ENCODE measurements around the gene ST7.

ST7 gene

DNA sequence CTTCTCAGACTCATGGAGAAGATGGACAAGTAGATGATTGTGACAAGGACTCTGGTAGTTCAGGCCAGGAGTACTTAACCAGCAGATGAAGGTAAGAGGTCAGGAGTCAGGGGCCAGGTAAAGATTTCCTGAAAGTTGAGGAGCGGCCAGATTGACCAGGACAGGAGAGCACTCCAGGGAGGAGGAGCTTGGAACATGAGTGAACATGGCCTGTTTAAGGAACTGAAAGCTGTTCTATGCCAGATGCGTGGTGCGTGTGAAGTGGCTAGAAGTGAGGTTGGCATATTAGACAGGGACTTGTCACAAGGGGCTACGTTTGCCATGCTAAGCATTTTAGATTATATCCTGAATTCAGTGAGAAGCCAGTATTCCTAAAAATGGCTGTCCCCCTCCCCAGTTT, 212.4 kb downstream of the ST7 start:
- DNase-seq, result no peak

DNA sequence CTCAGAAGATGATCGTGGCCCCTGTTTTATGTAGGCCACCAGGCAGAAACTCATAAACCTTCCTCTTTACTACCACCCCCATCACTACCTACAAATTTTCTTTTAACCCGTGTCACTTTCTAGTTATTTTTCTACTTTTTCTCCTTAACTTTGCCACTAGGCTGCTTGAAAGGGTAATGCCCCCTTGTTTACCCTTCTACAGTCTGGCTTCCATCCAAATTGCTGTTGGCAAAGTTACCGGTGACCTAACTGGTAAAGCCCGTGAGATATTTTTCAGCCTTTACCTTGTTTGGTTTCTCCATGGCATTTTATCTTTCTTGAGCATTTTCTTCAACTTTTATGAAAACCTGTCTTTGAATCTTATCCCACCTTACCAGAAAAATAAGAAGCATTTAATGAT, 216.6 kb downstream of the ST7 start:
- no peak for DNase-seq

DNA sequence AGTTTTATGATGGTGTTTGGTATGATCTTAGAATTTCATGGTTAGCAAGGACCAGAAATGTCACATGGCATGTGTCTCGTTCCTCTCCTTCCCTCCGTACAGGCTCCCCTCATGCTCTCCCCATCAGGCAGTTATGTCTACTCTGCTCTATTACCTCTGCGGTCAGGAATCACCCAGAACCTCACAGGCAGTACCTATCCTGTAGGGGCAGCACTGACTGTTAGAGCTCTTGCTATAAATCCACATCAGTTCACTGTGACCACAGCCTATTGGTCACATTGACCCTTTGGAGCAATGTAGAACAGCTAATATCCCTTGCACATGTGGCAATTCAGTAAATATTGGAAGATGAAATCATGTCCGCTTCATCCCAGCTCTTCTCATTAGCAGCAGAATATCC, 217.8 kb downstream of the ST7 start:
- no peak for DNase-seq

DNA sequence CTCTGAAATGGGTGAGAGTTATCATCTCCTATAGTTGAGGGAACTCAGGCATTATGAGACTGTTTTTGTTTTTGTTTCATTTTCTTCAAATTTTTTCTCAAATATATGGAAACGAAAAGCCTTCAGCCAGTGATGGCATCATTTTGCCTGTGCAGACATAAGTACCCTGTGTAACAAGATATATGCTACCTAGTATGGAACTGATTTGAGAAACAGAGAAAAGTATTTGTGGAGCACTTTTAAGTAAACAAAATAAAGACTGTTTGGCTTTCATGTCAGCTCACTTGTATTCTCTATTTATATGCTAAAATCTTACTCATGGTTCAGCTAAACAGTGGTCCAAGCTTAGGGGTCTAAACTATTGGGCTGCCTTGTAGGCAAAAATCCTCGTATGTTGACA, 219.0 kb downstream of the ST7 start:
- no peak for DNase-seq

DNA sequence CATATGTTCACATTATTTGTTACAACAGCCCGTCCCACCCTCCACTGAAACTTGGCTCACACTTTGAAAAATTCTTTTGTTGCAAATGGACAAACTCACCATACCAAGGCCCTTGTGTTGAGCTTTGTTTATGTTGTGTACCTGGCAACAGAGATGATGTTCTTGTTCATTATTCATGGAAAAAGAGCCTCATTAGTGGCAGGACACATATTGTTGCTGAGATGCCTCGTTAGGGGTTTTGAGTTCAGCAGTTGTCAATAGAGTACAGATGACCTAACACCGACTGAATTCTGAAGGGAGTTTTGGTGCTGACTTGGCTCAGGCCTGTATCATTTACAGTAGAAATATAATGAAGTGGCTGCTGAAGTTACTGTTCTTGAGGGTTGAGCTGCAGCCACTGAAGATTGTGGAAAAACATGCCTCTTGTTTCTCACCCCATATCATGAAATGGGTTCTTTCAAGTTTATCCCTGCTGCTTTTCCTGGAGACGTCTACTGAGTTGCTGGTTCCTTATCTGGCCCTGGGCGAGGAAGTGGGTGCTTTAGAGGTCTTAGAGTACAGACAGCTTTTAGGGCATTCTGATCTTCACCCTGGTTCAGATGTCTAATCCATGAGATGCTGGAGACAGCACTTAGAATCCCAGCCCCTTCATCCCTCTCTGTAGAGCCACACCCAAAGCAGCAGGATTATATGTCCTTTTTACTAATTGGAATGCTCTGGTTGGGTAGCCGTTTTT, 219.9 kb downstream of the ST7 start:
- DNase-seq, result no peak

DNA sequence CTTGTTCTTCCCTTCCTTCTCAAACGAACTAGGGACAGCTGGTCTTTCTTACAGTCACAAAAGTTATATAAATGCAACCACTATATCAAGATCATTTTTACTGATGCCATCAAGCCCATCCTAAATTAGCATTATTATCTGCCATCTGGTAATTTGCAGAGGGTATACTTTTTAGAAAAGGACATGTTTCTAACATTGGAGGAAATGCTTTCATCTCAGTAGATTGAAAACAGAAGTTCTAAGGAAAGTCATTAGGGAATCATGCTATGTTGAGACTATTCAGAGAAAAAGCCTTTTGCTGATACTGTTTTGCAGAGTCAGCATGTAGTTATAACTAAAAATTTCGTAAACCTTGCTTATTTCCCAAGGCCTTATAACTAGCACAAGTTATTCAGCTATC, 222.9 kb downstream of the ST7 start:
- no peak for DNase-seq

DNA sequence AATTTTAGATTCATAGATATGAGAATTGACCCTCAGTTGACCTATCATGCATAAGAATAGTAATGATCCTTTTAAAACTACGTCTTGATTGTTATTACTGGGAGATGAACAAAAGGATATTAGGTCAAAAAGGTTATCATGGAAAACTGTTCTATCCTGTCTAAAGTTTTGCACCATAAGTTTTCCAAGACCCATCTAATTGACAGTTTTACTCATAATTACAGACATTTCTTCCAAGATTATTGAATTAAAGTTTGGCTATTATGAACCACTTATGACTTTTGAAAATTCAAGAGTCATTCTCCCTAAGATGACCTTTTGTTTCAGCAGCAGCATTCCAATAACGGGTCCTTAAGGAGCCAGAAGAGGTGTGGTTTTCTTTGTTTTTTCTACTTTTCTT, 225.3 kb downstream of the ST7 start:
- no peak for DNase-seq

DNA sequence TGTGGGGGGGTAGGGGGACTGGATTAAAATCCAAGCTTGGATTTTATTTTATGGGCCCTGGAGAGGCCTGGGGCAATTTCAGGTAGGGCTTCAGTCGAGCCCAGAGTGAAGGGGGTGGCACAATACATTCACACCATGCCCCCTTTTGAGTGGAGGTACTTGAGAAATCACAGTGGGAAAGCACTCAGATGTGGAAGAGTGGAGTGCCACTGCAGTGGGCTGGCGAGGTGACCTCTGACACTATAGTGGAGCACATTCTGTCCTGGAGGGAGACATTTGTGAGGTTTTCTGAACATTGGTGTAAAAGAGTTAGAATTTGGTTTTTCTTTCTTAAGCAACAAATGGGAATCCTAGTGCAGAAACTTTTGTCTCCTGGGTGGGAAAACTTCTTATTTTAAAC, 226.4 kb downstream of the ST7 start:
- no peak for DNase-seq

DNA sequence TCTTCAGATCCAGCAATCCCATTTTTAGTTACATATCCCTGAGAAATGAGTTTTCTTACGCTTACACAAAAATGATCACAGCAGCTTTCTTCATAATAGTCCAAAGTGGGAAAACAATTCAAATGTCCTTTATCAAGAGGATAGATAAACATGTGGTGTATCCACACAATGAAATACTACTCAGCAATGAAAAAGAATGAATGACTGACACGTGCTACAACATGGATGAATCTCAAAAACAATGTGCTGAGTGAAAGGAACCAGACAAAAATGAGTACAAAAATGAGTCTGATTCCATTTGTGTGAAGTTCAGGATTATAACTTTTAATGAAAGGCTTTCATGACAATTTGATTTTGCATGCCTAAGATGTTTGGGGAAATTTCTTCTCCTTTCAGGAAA, 230.4 kb downstream of the ST7 start:
- DNase-seq, result no peak

DNA sequence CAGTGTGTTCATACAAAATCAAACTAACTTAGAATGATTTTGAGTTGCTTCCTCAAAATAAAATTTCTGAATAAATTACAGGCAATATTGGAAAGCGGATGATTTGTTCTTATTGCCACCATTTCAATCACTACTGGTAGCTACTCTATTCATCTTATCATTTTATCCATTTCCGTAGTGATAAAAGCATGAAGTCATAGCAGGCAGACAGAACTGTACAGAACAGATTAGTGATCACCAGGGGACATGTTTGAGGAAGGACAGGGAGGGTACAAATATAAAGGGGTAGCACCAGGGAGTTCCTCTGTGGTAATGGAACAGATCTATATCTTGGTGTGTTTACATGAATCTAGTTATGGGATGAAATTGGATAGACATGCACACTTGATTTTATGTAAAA, 231.1 kb downstream of the ST7 start:
- DNase-seq, result no peak

DNA sequence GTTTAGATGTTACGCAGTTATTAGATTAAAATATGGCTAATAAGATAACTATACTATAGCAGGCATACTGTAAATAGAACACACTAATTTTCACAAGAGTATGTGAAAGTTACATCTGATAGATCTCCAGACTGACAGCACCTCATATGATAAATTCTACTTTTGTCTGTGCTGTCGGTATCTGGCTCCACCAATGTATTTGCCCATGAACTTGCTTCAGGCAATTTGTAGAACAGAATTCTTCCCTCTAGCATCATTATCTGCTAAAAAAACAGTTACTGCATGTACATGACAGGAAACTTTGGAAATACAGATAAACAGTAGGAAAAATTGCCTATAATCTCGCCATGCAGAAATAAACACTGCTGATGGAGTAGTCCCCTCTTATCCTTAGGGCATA, 231.8 kb downstream of the ST7 start:
- no peak for DNase-seq

DNA sequence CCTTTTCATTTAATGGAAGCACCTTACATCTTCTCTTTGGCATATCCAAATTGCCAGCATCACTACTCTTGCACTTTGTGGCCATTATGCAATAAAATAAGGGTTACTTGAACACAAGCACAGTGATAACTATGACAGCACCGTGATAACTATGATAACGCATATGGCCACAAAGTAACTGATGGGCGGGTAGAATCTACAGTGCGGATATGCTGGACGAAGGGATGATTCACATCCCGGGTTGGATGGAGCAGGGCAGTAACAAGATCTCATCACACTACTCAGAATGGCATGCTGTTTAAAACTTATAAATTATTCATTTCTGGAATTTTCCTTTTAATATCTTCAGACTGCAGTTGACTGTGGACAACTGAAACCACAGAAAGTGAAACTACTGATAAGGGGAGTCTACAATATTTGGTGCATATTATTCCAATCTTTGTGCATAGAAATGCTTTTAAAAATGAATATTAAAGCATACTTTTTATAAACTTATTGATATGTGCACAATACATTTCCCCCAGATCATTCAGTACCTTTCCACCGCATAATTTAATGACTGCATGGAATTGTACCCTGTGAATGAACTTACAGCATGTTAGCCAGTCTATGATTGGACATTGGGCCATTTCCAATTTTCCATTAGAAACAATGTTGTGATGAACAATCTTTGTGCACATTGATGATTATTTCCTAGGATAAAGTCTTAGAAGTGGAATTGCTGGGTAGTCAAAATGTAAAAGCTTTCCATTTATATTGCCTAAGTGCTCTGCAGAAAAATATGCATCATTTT, 233.1 kb downstream of the ST7 start:
- DNase-seq, result no peak

DNA sequence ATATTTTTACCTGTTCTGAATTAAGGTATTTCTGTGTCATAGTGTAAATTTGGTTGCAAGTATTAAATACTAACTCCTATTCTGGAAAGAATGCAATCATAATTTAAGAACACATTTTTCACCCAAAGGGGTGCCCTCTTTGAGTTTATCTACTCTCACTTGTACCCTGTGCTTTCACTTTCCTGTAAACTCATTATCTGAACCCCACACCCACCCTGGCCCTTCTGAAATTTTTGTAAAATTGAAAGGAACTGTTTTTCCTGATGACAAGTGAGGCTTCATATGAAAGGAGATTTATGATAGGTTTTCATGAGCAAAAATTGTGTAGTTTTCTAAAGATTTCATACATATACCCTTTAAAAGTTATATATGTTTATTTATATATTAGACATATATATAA, 235.1 kb downstream of the ST7 start:
- DNase-seq, result no peak

DNA sequence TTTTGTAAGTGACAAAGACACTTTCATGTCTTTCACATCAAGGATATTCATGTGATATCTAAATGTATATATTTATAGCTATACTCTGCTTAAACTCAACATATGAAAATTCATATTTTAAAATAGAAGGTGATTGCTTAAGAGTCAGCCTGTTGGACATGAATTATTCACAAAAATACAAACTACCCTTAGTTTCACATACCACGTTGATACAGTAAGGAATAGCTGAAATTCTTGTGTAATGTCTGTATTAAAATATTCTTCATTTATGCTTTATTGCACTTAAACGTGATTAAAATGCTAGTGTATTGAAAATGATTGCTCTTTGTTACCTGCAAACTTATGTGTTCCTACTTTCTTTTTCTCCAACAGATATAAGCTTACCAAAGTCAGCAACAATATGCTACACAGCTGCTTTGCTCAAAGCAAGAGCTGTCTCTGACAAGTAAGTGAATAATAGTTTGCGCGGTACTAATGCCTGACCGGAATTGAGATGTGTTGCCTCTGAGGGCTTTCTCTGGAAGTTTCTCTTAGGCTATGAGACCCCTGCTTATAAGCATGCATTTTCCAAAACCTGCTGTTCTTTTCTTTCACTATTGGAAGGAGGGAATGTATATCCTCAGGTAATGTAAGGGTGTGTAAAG, 235.8 kb downstream of the ST7 start:
- DNase-seq, result no peak

DNA sequence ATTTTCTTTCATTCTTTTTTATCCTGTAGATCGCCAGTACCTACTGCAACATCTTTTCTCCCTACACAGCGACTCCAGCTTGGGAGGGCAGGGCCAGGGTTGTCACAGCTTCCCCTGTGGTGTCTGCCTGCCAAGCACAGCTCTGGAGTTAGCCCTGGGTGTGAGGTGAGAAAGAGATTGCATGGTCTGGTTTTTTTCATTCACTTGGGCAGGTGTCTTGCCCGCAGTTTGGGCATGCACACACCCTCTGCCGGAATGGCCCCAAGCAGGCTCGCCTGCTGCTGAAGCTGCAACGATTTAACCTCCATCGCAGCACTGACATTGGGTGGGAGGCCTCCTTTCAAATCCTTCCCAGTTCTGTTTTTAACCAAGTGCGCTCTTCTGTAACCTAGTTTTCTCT, 236.8 kb downstream of the ST7 start:
- DNase-seq, result no peak

DNA sequence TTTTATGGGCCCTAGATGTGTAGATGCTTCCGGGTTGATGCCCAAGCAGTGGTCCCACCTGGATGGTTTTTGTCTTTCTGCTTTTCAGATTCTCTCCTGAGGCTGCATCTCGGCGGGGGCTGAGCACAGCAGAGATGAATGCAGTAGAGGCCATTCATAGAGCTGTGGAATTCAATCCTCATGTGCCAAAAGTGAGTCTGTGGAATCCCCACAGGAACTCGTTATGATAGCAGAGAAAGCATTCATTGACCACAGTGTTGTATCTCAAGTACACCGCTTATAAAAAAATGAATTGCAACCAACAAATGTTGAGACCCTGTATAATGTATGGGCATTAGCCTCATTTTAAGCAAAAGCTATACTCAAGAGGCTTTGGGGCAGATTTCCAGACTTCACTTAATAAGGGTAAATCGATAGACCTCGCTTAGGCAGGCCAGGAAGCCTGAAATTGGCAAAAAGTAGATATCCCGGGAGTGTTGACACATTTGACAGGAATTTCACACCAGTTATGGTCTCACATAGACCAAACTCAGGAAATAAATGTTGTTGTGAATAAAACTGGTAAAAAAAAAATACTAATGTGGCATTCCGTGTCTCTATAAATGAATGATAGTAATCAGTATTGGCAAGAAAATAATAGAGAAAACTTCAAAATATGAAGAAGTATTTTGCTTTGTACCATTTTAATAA, 237.6 kb downstream of the ST7 start:
- no peak for DNase-seq

DNA sequence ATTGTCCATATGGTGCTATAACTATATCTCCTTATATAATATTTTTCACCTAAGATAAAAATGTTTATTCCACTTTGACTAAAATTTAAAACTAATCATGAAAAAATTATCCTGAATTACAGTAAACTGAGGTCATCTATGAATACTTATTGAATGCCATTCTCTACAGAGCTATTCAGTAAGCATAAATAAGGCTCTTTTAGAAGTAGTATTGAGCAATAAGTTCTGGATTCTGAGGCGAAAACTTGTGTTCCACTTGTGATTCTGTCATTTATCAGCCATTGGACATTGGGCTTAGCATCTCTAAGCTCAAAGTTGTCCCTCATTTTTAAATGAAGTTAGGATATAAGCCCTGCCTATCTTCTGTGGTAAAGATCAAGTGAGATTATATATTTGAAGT, 238.8 kb downstream of the ST7 start:
- no peak for DNase-seq

DNA sequence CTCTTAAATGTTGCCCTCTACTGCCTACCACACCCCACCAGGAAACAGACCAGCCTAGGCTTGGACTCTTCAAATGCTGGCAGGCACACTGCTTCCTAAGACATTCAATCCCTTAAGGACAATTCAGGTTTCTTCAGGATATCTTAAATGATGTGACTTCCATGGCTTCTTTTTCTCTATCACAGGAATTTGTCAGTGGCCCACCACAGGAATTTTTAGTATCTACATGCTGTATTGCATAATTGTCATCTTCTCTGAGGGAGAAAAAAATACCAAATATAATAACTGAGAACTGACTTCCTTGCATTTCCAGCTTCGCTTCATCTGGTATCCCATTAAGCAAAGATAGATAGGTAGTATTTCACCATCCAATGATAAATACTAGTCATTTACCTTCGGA, 240.3 kb downstream of the ST7 start:
- DNase-seq, result no peak

DNA sequence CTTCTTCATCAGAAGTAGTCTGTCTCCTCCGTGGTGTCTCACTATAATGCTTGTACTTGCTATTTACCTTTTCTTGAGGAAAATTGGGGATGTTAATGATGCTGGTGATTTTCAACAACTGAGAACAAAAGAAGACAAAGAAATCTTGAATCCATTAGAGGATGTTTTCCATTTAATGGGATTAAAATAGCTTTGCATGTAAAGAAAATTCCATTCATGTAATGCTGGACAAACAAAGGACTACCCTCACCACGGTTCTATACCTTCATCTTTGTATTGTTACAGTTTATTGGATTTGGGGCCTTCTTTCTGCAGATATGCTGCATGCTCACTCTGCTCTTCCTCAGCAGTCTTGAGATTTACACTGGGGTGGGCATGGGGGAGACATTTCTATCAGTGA, 241.1 kb downstream of the ST7 start:
- DNase-seq, result no peak

DNA sequence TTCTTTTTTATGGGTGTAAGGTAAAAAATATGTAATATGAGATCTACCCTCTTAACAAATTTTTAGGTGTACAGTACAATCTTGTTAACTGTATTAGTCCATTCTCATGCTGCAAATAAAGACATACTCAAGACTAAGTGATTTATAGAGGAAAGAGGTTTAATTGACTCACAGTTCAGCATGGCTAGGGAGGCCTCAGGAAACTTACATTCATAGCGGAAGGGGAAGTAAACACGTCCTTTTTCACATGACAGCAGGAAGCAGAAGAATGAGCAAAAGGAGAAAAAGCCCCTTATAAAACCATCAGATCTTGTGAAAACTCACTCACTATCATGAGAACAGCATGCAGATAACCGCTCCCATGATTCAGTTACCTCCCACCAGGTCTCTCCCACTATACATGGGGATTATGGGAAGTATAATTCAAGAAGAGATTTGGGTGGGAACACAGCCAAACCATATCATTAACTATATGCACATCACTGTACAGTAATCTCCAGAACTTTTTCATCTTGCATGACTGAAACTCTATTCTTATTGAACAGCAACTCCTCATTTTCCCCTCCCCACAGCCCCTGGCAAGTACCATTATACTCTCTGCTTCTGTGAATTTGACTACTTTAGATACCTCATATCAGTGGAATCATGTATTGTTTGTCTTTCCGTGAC, 242.2 kb downstream of the ST7 start:
- no peak for DNase-seq

DNA sequence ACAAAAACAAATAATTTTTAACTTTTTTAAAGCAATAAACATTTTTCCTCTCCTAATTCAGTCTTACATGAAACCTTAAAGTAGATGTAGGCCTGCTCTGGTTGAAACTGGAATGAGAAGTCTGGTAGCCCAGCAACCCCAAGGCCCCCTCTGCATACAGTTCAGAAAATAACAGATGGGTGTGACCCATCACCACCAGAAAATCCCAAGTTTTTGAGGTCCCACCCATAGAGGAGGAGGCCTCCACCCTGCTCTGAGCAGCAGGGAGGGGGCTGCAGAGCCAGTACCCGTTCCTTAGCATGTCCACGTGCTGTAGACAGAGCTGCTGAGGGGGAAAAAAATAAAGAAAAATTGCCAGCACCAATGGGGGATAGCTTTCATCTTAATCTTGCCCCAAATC, 246.8 kb downstream of the ST7 start:
- DNase-seq, result no peak

DNA sequence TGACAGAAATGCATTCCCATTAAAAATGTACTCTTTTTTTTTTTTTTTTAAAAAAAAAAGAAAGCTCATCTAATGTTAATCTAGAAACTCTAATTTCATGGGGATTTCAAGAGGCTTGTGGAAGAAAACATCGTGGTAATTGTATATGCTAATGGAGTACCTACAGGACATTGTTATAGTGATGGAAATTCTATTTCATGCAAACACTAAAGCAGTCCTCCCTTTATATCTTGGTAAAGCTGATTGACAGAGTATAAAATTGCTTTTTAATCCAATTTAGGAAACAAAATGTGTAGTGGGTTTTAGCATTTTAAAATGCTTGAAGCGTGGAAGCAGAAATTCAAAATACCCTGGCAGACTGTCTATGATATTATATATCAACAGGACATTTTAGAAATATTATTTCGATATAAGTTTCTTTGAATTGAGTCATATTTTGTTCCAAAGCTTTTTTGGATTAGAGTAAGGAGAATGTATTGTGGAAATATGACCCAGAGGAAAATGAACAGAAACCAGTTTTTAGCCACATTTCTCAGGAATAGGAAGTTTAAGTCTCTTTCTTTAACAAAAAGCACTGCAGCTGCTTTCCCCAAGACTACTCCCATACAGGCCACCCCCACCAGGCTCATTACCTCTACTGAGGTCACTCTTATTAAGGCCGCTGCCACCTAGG, 247.6 kb downstream of the ST7 start:
- no peak for DNase-seq

DNA sequence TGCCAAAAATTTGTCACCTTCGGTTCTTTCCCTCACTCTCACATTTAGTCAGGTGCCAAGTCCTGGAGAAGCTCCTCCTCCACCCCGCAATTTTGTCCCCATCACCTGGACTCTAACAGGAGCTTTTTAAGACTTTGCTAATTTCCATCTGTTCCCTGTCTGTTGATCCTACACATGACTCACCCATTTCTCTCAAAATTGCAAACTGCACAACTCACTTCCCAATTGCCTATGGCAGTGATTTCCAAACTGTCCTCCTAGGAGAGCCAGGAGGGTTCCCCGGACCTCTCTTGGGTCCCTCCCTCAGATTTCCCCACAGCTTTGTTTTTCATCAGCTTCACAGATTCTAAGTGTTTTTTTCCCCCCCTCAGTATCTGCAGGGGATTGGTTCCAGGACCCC, 249.2 kb downstream of the ST7 start:
- DNase-seq, result no peak
